GM10266 (cell line): ENCODE measurements around the gene OSBPL3.

Experiments used
- DNase-seq: peaks from one replicate; pipeline ENCODE4 v3.0.0; 2012; ENCODE audit errors: extremely low spot score
- CTCF ChIP-seq: IDR thresholded peaks from 2 replicates; pipeline ENCODE4 v1.5.1; 2012; ENCODE audit warnings: mild to moderate bottlenecking, low read depth; ENCODE audit not compliant: control insufficient read depth, insufficient read depth; ENCODE audit errors: missing control alignments

The OSBPL3 gene

DNA sequence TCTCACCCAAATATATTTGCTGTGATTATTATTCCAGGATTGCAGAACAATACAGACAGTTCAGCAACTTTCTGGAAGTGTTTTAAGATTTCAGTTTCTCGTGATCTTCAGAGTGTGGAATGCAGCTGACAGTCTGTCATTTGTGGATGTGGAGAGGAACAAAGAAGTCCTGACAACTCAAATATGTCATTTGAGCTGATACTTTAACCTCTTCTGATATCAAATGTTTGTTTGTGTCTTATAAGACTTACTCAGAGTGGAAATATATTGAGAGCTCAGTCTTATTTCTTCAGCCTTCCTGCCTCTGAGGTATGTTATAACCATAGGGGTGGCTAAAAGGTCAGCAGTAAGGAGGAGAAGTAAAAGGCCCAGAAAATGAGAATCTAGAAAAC, 96.4 kb downstream of the OSBPL3 start:
- no peak for DNase-seq
- no peak for TF ChIP-seq CTCF

DNA sequence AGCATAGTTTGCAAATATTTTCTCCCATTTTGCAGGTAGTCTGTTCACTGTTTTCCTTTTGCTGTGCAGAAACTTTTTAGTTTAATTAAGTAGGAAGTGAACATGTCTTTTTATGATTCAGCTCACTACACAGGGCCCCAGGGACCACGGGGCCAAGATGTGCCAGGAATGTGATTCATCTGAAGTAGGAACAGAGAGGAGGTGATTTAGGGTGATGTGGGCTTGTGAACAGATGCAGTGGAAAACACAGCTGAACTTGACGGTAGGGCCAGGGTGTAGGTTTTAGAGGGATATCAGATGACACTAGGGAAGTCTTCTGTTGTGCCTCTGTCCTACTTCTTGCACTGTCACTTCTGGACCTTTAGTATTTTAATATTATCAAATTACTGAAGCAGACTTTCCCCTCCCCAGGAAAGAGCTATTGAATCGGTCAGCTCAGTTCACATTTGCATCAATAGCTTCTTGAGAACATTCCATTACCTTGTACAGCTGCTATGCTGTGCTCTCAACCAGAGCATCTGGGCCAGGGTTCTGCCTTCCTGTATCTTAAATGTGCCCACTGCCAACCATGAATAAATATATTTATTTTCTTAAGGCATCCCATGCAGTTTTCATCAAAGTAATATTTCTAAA, 96.9 kb downstream of the OSBPL3 start:
- DNase-seq: no peak
- no peak for TF ChIP-seq CTCF

GRCh38 chr7:24881623-24882022, 98.4 kb downstream of the OSBPL3 start:
- no peak for DNase-seq
- TF ChIP-seq CTCF: no peak

DNA sequence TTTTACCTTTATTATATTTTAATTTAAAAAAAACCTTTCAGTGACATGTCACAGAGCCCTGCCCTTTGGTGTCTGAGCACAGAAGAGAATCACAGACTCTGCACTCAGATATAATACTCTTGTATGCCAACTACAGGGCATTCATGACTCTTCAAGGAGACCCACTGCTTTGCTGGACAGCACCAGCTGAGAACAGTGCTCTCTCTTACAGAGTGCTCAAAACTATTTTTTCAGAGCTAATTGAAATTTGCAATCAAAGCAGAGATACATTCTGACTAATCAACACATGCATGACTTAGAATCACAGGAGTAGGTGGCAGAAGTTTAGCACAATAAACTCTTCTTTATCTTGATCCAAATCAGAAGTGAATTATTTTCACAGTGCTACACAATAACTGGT, 99.1 kb downstream of the OSBPL3 start:
- no peak for TF ChIP-seq CTCF
- DNase-seq: no peak

DNA sequence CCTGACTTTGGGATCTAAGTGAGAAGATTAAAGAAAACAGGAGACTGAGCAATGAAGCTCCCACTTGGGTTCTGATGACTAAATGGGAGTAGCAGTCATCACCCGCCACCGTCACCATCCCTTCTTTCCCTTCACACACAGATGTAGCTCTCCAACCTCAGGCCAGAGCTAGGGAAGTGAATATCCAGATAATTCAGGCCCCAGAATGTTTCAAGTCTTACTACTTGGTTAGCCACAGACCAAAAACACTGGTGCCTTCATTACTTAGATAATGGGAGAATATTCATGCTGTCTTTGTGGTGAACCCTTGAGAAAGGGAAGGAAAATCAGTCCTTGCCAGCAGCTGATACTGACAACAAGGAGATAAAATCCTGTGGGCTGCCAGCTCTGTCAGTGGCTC, 100.7 kb downstream of the OSBPL3 start:
- TF ChIP-seq CTCF: no peak

DNA sequence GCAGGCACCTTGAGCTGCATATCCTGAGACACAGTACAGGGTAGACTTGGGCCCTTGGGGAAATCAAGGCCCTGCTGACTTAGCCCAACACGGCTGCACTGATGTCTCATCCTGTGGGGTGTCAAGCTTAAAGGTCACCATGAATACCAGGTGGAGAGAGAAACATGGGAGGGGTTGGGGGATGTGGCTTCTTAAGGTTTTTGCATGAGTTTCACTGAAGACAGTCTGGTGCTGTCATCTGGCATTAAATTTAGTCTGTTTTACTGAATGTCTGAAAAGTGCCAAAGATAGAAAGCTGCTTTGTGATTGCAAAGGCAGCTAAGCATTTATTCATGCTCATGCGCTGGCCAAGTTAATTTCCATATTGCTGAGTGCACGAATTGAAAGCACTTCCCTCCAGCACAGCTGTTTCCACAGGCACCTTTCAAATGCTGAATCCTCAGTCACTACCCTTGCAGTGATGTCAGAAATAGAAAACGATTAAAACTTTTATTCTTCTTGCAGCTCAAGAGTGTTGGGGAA, 102.1 kb downstream of the OSBPL3 start:
- TF ChIP-seq CTCF: no peak
- DNase-seq: peak; percentile 31

More for the DNA sequence above, 100.7 kb downstream of the OSBPL3 start:
- DNase-seq: no peak

DNA sequence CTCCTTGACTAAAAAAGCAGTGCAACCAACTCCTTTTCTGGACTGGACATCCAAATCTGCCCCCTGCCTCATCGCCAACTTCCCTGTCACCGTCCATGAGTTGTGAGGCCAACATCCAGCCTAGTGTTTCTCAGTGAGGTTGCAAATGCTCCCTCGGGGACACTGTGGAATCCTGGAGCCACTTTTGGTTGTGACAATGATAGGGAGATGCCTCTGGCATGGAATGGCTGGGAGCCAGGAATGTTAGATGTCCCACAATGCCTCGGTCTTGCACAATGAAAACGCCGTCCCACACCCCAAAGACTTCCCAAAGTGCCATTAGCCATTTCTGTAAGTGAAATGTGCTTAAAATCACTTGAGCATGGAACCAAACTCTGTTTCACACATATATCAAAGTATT, 105.2 kb downstream of the OSBPL3 start:
- DNase-seq: no peak
- TF ChIP-seq CTCF: no peak
